Retinal pigment epithelial cell (primary cell): ENCODE measurements around the gene PTPRD.
"Not testable (repeated sequence)": the region's sequence is repeated elsewhere in the genome, so short reads cannot be mapped to it uniquely, and the experiment has no call there.

Source experiments
- DNase-seq: peaks from one replicate; pipeline ENCODE4 v3.0.0-alpha.2; 2010; ENCODE audit warnings: low read depth
- H3K4me3 ChIP-seq: 2 replicates; pipeline ENCODE4 v1.5.1; 2011; ENCODE audit warnings: mild to moderate bottlenecking, low read length, control low read depth, moderate library complexity
- CTCF ChIP-seq: conservative IDR thresholded peaks from 2 replicates; pipeline ENCODE4 v1.5.1; 2011; ENCODE audit warnings: low read depth, low read length, control low read depth, inconsistent platforms

PTPRD gene

GRCh38 chr9:10512144-10512543 is 100.7 kb downstream of the PTPRD start:
- no peak for TF ChIP-seq CTCF
- DNase-seq, result no peak
- no peak overlapping the region for H3K4me3 ChIP-seq

- no peak for TF ChIP-seq CTCF
- DNase-seq, result no peak
- H3K4me3 ChIP-seq, result no peak overlapping the region
Measured at GRCh38 chr9:10488937-10489336, 123.9 kb downstream of the PTPRD start.

- no peak overlapping the region for H3K4me3 ChIP-seq
- TF ChIP-seq CTCF, result peak; percentile 60
- no peak for DNase-seq
Measured at GRCh38 chr9:10479172-10479571, 133.6 kb downstream of the PTPRD start.

- not testable (repeated sequence) for DNase-seq, H3K4me3 ChIP-seq
Measured at GRCh38 chr9:10449201-10449617, 163.6 kb downstream of the PTPRD start.

- DNase-seq, result no peak
Measured at GRCh38 chr9:10447036-10447435, 165.8 kb downstream of the PTPRD start.

GRCh38 chr9:10443868-10444204 is 169.0 kb downstream of the PTPRD start:
- peak; percentile 6 for DNase-seq
- no peak for TF ChIP-seq CTCF
- H3K4me3 ChIP-seq, result no peak overlapping the region

More at GRCh38 chr9:10447036-10447435, 165.8 kb downstream of the PTPRD start:
- no peak overlapping the region for H3K4me3 ChIP-seq
- no peak for TF ChIP-seq CTCF

GRCh38 chr9:10443181-10443867 is 169.5 kb downstream of the PTPRD start:
- TF ChIP-seq CTCF, result no peak
- DNase-seq, result no peak
- no peak overlapping the region for H3K4me3 ChIP-seq
